Gastroesophageal sphincter (tissue), 4 donors: ENCODE measurements around the gene C19orf67. TPM values are rescaled to one million over a fixed set of nuclear protein-coding genes. Genes with fewer than 3 reads are reported as not detected.

Source experiments
- ATAC-seq: fragments of 150-250 bp; one replicate; pipeline ENCODE4 v1.9.1; 2016; ENCODE audit warnings: mild to moderate bottlenecking, moderate library complexity
- H3K27ac ChIP-seq, 4 donors: fragments of 200-600 bp; sonication (generic) in 3 of 4; 1 replicate in 3 of 4; 2 replicates in 1 of 4; pipeline ENCODE4 v1.5.1; 2016 to 2019
- H3K27me3 ChIP-seq: fragments of 200-600 bp; sonication (generic); one replicate; pipeline ENCODE4 v1.5.1; 2019
- H3K36me3 ChIP-seq, 2 donors: fragments of 200-600 bp; sonication (generic); one replicate each; pipeline ENCODE4 v1.5.1; 2019; ENCODE audit warnings: control low read depth in 1 of 2
- H3K4me1 ChIP-seq, 3 donors: fragments of 200-600 bp; sonication (generic); 1 replicate in 2 of 3; 2 replicates in 1 of 3; pipeline ENCODE4 v1.5.1; 2016 to 2019; ENCODE audit warnings: control low read depth in 2 of 3
- H3K4me3 ChIP-seq, 2 donors: fragments of 200-600 bp; sonication (generic); one replicate each; pipeline ENCODE4 v1.5.1; 2019; ENCODE audit warnings: mild to moderate bottlenecking in 1 of 2, moderate library complexity in 1 of 2
- H3K9me3 ChIP-seq, 3 donors: fragments of 200-600 bp; sonication (generic); one replicate each; pipeline ENCODE4 v1.5.1; 2017 to 2019; ENCODE audit warnings: control low read depth in 2 of 3
- EP300 ChIP-seq: sonication (generic); formaldehyde crosslinking; IDR thresholded peaks from one replicate; pipeline ENCODE4 v1.6.1; 2017; ENCODE audit warnings: antibody characterized with exemption, mild to moderate bottlenecking
- POLR2A ChIP-seq, 2 donors: fragments of 450-650 bp; IDR thresholded peaks; one replicate each; pipeline ENCODE4 v1.6.1; 2017; ENCODE audit warnings: antibody characterized with exemption in 2 of 2, mild to moderate bottlenecking in 2 of 2, moderate library complexity in 1 of 2
- POLR2AphosphoS5 ChIP-seq: sonication (generic); formaldehyde crosslinking; IDR thresholded peaks from one replicate; pipeline ENCODE4 v1.6.1; 2017; ENCODE audit warnings: antibody characterized with exemption
- WGBS, 2 donors: methylation state at CpG; one replicate each; pipeline ENCODE4 v1.1.5; 2018; ENCODE audit warnings: low coverage in 1 of 2; 5-methylcytosine and 5-hydroxymethylcytosine counted together
- total RNA-seq, 4 donors: library from RNA; depleted of rRNA; stranded (reverse); fragments of >200 nt; gene quantifications; one replicate each; pipeline ENCODE4 v1.1.0, GENCODE V29; 2016
- TF ChIP-seq, protein P1 (sequence below), 4 experiments: fragments of 200-600 bp in 2 of 4; fragments of 450-650 bp in 2 of 4; sonication (generic) in 1 of 4; IDR thresholded peaks; one replicate each; pipeline ENCODE4 v1.5.1; 2017 to 2019; ENCODE audit warnings: antibody characterized with exemption in 4 of 4, mild to moderate bottlenecking in 2 of 4, moderate library complexity in 2 of 4

Gene C19orf67
- total RNA-seq, 4 donors from 2014 or later = not detected

DNA sequence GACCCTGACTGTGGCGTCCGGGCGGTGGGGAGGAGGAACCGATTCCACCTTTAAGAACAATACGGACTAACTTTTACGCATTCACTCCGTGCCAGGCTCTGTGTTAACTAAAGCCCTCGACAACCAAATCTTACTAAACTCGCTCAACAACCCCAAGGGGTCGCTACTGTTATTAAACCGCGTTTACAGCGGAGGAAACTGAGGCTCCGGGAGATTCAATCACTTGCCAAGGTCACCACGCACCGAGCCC is 3.8 kb upstream of the C19orf67 start:
- TF ChIP-seq, protein P1, sequence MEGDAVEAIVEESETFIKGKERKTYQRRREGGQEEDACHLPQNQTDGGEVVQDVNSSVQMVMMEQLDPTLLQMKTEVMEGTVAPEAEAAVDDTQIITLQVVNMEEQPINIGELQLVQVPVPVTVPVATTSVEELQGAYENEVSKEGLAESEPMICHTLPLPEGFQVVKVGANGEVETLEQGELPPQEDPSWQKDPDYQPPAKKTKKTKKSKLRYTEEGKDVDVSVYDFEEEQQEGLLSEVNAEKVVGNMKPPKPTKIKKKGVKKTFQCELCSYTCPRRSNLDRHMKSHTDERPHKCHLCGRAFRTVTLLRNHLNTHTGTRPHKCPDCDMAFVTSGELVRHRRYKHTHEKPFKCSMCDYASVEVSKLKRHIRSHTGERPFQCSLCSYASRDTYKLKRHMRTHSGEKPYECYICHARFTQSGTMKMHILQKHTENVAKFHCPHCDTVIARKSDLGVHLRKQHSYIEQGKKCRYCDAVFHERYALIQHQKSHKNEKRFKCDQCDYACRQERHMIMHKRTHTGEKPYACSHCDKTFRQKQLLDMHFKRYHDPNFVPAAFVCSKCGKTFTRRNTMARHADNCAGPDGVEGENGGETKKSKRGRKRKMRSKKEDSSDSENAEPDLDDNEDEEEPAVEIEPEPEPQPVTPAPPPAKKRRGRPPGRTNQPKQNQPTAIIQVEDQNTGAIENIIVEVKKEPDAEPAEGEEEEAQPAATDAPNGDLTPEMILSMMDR (IDR thresholded peaks at IDR 0.05) = peak in 1 of 4 experiments; percentile 20
- no peak for TF ChIP-seq EP300
- H3K4me1 ChIP-seq = peaks cover 0 to 25% (median 10%) of the 10 kb centered on the region in 3 donors

DNA sequence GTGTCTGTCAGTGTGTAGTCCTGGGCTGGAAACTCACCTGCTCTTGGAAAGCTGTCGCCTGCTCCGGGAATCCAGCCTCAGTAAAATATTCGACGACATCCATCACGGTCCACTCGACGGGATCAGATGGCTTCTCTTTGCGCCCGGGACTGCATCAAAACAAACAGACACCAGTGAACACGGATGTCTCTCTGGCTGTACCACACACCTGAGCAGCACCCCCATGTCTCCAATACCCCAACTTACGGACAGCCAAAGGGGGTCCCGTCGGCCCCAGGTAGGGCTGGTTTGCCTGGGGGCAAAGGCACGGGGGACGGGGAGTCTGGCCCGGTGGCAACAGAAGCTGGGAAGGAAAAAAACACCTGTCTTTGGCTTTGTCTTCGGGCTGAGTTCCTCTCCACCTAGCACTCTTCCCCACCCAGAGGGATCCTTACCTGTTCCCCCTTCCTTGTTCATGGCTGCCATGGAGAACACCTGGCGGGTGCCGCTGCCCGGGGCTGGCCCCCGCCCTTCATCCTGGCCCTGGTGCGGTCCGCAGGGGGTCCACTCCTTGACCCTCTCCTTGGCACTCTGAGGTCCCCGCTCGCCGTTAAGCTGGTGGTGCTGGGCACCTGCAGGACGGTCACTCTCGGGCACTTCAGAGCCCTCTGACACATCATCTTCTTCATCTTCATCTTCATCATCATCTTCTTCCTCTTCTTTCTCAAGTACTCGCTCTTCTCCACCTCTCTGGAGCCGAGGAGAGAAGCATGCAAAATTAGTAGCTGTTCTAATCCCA is 3.2 kb upstream of the C19orf67 start:
- peak overlapping the region in 2 of 4 donors; percentile 97 to 99 for H3K27ac ChIP-seq

More for the DNA sequence above, 3.8 kb upstream of the C19orf67 start:
- WGBS, 2 donors = 5 to 15% methylated on average over 8 to 11 of the region's 16 CpGs
- no peaks in the 10 kb centered on the region for H3K27me3 ChIP-seq
- peak overlapping the region; percentile 31 to 89 for H3K4me3 ChIP-seq
- peak overlapping the region in 3 of 4 donors; percentile 97 to 99 (median 98) for H3K27ac ChIP-seq
- H3K9me3 ChIP-seq = peaks cover 0 to 12% (median 0%) of the 10 kb centered on the region in 3 donors
- ATAC-seq = no peak
- H3K36me3 ChIP-seq = peaks cover 0 to 17% of the 10 kb centered on the region in 2 donors

DNA sequence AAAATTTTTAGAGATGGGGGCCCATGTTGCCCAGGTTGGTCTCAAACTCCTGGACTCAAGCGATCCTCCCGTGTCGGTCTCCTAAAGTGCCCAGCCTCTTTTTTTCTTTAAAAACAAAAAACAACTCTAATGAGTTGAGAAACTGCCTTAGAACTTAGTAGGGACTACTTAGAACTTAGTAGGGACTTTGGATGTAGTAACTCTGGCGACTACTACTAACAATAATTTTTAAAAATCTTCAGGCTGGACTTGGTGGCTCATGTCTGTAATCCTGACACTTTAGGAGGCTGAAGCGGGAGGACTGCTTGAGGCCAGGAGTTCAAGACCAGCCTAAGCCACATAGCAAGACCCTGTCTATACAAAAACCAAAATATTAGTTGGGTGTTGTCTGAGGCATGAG is 515 bp upstream of the C19orf67 start:
- H3K27ac ChIP-seq = no peak overlapping the region
- H3K4me3 ChIP-seq = no peak overlapping the region
- H3K4me1 ChIP-seq = peaks cover 0 to 30% (median 20%) of the 10 kb centered on the region in 3 donors
- no peaks in the 10 kb centered on the region for H3K9me3 ChIP-seq
- WGBS, 2 donors = 93 to 100% methylated on average over 2 to 5 of the region's 5 CpGs
- no peak for ATAC-seq
- no peaks in the 10 kb centered on the region for H3K27me3 ChIP-seq
- no peak for TF ChIP-seq POLR2AphosphoS5
- TF ChIP-seq, protein P1 (IDR thresholded peaks at IDR 0.05) = no peak
- TF ChIP-seq EP300 = no peak
- TF ChIP-seq POLR2A (IDR thresholded peaks at IDR 0.05) = no peak
- peaks cover 0 to 17% of the 10 kb centered on the region in 2 donors for H3K36me3 ChIP-seq

More for the DNA sequence above, 3.2 kb upstream of the C19orf67 start:
- peak overlapping the region in 1 of 2 donors; percentile 89 for H3K4me3 ChIP-seq
- TF ChIP-seq POLR2A (IDR thresholded peaks at IDR 0.05) (no peak), POLR2AphosphoS5 (no peak), EP300 (no peak)
- TF ChIP-seq, protein P1 (IDR thresholded peaks at IDR 0.05) = no peak
- ATAC-seq = no peak
- peaks cover 0 to 25% (median 10%) of the 10 kb centered on the region in 3 donors for H3K4me1 ChIP-seq
- H3K27me3 ChIP-seq = no peaks in the 10 kb centered on the region
- WGBS, 2 donors = 59 to 78% methylated on average over 6 to 13 of the region's 30 CpGs
- peaks cover 0 to 12% (median 0%) of the 10 kb centered on the region in 3 donors for H3K9me3 ChIP-seq
- peaks cover 0 to 17% of the 10 kb centered on the region in 2 donors for H3K36me3 ChIP-seq

DNA sequence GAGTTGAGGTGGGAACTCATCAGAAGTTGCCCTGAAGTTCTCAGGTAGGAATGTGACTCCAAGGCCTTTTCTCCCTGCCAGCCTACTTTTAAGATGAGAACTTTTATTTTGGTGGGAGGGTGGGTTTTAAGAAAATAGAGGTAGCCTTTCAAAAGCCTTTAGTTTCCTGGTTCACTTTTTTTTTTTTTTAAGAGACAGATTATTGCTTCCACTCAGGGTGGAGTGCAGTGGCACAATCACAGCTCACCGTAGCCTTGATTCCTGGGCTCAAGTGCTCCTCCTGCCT is 3.0 kb downstream of the C19orf67 start:
- H3K27me3 ChIP-seq = no peaks in the 10 kb centered on the region
- no peaks in the 10 kb centered on the region for H3K9me3 ChIP-seq
- H3K36me3 ChIP-seq = peaks cover 0 to 2% of the 10 kb centered on the region in 2 donors
- peaks cover 0 to 27% (median 19%) of the 10 kb centered on the region in 3 donors for H3K4me1 ChIP-seq
- ATAC-seq = no peak
- H3K27ac ChIP-seq = peak overlapping the region in 2 of 4 donors; percentile 92 to 95
- TF ChIP-seq POLR2A (IDR thresholded peaks at IDR 0.05) = no peak
- no peak for TF ChIP-seq EP300
- TF ChIP-seq, protein P1 (IDR thresholded peaks at IDR 0.05) = no peak
- no peak for TF ChIP-seq POLR2AphosphoS5
- 70 to 80% methylated on average over 1 of the region's 1 CpG for WGBS, 2 donors
- no peak overlapping the region for H3K4me3 ChIP-seq
